ENCODE results near the gene NFX1. TPM values are rescaled to one million over a fixed set of nuclear protein-coding genes. Genes with fewer than 3 reads are reported as not detected.

The NFX1 gene
- total and polyA plus RNA-seq, 4 donors, result 13.7 to 27.9 (median 14.6) TPM

DNA sequence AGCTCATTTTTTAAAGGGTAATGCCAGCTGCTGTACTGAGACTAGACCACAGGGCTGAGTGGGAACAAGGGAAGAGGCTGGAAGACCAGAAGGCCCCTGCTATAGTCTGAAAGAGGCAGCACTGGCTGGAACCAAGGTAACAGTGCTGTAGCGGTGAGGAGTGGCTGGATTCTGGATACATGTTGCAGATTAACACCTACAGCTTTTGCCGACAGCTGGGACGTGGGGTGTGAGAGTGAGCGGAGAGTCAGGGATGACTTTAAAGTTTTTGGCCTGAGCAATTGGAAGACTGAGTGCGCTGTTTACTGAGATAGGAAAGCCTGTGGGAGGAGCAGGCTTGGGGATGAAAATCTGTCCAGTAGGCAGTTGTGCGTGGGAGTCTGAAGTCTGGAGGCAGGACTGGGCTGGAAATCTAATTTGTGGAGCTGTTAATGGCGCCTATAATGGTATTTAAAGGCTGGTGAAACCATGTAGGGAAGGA is 85.6 kb downstream of the NFX1 start:
- 95% methylated on average over 7 of the region's 7 CpGs for WGBS
- no peaks in the 10 kb centered on the region for H3K27me3 ChIP-seq (ENCODE audit: control insufficient read depth in 4 of 4, insufficient read depth in 4 of 4, low read length in 3 of 4)
- H3K4me3 ChIP-seq (ENCODE audit: low read depth in 1 of 3, low read length in 3 of 3), result no peak overlapping the region
- no peaks in the 10 kb centered on the region for H3K4me1 ChIP-seq (ENCODE audit: control insufficient read depth in 4 of 4, insufficient read depth in 4 of 4, low read length in 3 of 4)
- no peaks in the 10 kb centered on the region for H3K9me3 ChIP-seq (ENCODE audit: control insufficient read depth in 4 of 4, low read length in 3 of 4)
- no peak overlapping the region for H3K27ac ChIP-seq (ENCODE audit: low read depth in 1 of 2, low read length in 2 of 2)
- no peak overlapping the region for H3K9ac ChIP-seq (ENCODE audit: low read depth in 1 of 2, low read length in 2 of 2)
- no peak for DNase-seq (ENCODE audit: low spot score)
- H3K36me3 ChIP-seq (ENCODE audit: control insufficient read depth in 4 of 4, insufficient read depth in 3 of 4, low read depth in 1 of 4, low read length in 3 of 4), result peaks cover 0 to 19% (median 5%) of the 10 kb centered on the region in 4 donors
- no peak for TF ChIP-seq GABPA (IDR thresholded peaks at IDR 0.05 in 1 of 2, conservative IDR thresholded peaks at IDR 0.05 in 1 of 2)
- TF ChIP-seq, protein P1, sequence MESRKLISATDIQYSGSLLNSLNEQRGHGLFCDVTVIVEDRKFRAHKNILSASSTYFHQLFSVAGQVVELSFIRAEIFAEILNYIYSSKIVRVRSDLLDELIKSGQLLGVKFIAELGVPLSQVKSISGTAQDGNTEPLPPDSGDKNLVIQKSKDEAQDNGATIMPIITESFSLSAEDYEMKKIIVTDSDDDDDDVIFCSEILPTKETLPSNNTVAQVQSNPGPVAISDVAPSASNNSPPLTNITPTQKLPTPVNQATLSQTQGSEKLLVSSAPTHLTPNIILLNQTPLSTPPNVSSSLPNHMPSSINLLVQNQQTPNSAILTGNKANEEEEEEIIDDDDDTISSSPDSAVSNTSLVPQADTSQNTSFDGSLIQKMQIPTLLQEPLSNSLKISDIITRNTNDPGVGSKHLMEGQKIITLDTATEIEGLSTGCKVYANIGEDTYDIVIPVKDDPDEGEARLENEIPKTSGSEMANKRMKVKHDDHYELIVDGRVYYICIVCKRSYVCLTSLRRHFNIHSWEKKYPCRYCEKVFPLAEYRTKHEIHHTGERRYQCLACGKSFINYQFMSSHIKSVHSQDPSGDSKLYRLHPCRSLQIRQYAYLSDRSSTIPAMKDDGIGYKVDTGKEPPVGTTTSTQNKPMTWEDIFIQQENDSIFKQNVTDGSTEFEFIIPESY (IDR thresholded peaks at IDR 0.05), result no peak
- no peak for TF ChIP-seq YY1 (IDR thresholded peaks at IDR 0.05)
- no peak for TF ChIP-seq JUND (IDR thresholded peaks at IDR 0.05)
- TF ChIP-seq, protein P2, sequence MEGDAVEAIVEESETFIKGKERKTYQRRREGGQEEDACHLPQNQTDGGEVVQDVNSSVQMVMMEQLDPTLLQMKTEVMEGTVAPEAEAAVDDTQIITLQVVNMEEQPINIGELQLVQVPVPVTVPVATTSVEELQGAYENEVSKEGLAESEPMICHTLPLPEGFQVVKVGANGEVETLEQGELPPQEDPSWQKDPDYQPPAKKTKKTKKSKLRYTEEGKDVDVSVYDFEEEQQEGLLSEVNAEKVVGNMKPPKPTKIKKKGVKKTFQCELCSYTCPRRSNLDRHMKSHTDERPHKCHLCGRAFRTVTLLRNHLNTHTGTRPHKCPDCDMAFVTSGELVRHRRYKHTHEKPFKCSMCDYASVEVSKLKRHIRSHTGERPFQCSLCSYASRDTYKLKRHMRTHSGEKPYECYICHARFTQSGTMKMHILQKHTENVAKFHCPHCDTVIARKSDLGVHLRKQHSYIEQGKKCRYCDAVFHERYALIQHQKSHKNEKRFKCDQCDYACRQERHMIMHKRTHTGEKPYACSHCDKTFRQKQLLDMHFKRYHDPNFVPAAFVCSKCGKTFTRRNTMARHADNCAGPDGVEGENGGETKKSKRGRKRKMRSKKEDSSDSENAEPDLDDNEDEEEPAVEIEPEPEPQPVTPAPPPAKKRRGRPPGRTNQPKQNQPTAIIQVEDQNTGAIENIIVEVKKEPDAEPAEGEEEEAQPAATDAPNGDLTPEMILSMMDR (IDR thresholded peaks at IDR 0.05; ENCODE audit: low read depth, low read length, missing input control), result no peak
- no peak for TF ChIP-seq TAF1 (conservative IDR thresholded peaks at IDR 0.05)
- TF ChIP-seq RAD21 (IDR thresholded peaks at IDR 0.05), result no peak
- TF ChIP-seq, protein P3, sequence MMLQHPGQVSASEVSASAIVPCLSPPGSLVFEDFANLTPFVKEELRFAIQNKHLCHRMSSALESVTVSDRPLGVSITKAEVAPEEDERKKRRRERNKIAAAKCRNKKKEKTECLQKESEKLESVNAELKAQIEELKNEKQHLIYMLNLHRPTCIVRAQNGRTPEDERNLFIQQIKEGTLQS (IDR thresholded peaks at IDR 0.05), result no peak
- TF ChIP-seq HNF4A (conservative IDR thresholded peaks at IDR 0.05), result no peak
- no peak for TF ChIP-seq SP1 (IDR thresholded peaks at IDR 0.05)

DNA sequence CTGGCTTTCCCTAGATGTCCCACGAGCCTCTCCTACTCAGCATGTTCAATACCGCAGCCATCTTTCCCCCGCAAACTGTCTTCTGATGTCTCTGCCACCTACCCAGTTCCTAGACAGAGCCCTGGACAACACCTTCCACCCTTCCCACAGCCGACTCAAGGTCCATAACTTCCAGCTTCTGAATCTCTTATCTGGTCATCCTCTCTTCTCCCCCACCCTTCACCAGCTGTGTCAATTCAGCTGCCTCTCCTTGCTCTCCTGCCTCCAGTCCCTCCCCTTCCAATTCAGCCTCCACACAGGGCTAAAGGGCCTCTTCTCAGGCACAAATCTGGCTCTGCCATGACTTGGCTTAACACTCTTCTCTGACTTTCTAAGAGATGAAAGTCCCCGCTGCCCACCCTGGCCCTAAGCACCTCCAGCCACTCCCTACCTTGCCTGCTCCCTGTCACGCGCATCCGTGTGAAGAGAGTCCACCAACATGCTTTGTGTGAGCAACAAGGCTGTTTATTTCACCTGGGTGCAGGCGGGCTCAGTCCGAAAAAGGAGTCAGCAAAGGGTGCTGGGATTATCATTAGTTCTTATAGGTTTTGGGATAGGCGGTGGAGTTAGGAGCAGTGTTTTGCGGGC is 86.9 kb downstream of the NFX1 start:
- Histone ChIP-seq H3K4me3 (ENCODE audit: low read depth in 1 of 3, low read length in 3 of 3) (no peak overlapping the region), H3K9me3 (ENCODE audit: control insufficient read depth in 4 of 4, low read length in 3 of 4) (no peaks in the 10 kb centered on the region), H3K4me1 (ENCODE audit: control insufficient read depth in 4 of 4, insufficient read depth in 4 of 4, low read length in 3 of 4) (no peaks in the 10 kb centered on the region), H3K27me3 (ENCODE audit: control insufficient read depth in 4 of 4, insufficient read depth in 4 of 4, low read length in 3 of 4) (no peaks in the 10 kb centered on the region), H3K27ac (ENCODE audit: low read depth in 1 of 2, low read length in 2 of 2) (no peak overlapping the region), H3K36me3 (ENCODE audit: control insufficient read depth in 4 of 4, insufficient read depth in 3 of 4, low read depth in 1 of 4, low read length in 3 of 4) (peaks cover 0 to 7% (median 0%) of the 10 kb centered on the region in 4 donors), H3K9ac (ENCODE audit: low read depth in 1 of 2, low read length in 2 of 2) (no peak overlapping the region)
- WGBS, result 95% methylated on average over 12 of the region's 12 CpGs
- no peak for DNase-seq (ENCODE audit: low spot score)
- TF ChIP-seq JUND (IDR thresholded peaks at IDR 0.05), result no peak
- no peak for TF ChIP-seq RXRA (IDR thresholded peaks at IDR 0.05)
- no peak for TF ChIP-seq TAF1 (conservative IDR thresholded peaks at IDR 0.05)
- TF ChIP-seq, protein P1 (IDR thresholded peaks at IDR 0.05), result no peak
- no peak for TF ChIP-seq FOXA1 (IDR thresholded peaks at IDR 0.05)
- TF ChIP-seq, protein P3 (IDR thresholded peaks at IDR 0.05), result no peak
- no peak for TF ChIP-seq HNF4G (IDR thresholded peaks at IDR 0.05)
- TF ChIP-seq FOXA2 (IDR thresholded peaks at IDR 0.05), result no peak
- no peak for TF ChIP-seq YY1 (IDR thresholded peaks at IDR 0.05)
- no peak for TF ChIP-seq EGR1 (IDR thresholded peaks at IDR 0.05; ENCODE audit: low read depth in 2 of 2)
- TF ChIP-seq GABPA (IDR thresholded peaks at IDR 0.05 in 1 of 2, conservative IDR thresholded peaks at IDR 0.05 in 1 of 2), result no peak
- TF ChIP-seq HNF4A (conservative IDR thresholded peaks at IDR 0.05), result no peak
- TF ChIP-seq, protein P2 (IDR thresholded peaks at IDR 0.05; ENCODE audit: low read depth, low read length, missing input control), result no peak
- TF ChIP-seq NR2F2 (IDR thresholded peaks at IDR 0.05), result no peak
- no peak for TF ChIP-seq RAD21 (IDR thresholded peaks at IDR 0.05)

Measured in liver (tissue), 9 donors.